HG02798 (cell line): Measurements from ENCODE around the gene ZNF558.
"Not testable (repeated sequence)": the region's sequence is repeated elsewhere in the genome, so short reads cannot be mapped to it uniquely, and the experiment has no call there.

Source experiments
- ATAC-seq: cut with Tn5 transposase; IDR thresholded peaks from one replicate; pipeline ENCODE4 v1.9.1; 2021; ENCODE audit warnings: mild to moderate bottlenecking; ENCODE audit not compliant: unreplicated experiment, poor library complexity

Gene ZNF558

GRCh38 chr19:8811315-8812172 is 20.6 kb downstream of the ZNF558 start:
- no peak for ATAC-seq

- no peak for ATAC-seq
Measured at GRCh38 chr19:8806661-8807060, 25.4 kb downstream of the ZNF558 start.

- no peak for ATAC-seq
Measured at GRCh38 chr19:8794823-8795222, 37.3 kb downstream of the ZNF558 start.

- ATAC-seq, result not testable (repeated sequence)
Measured at GRCh38 chr19:8773587-8773986, 58.5 kb downstream of the ZNF558 start.

- ATAC-seq, result not testable (repeated sequence)
Measured at GRCh38 chr19:8769265-8769664, 62.8 kb downstream of the ZNF558 start.

- not testable (repeated sequence) for ATAC-seq
Measured at GRCh38 chr19:8767257-8767656, 64.8 kb downstream of the ZNF558 start.
